ENCODE data around the gene CRTAC1. TPM values are rescaled to one million over a fixed set of nuclear protein-coding genes. Genes with fewer than 3 reads are reported as not detected.
A peak's percentile ranks its signal among the peaks of the same experiment; 100 is the strongest.

Gene CRTAC1
- total and polyA plus RNA-seq, 4 donors: 0.14 to 0.33 (median 0.26) TPM

GRCh38 chr10:97991871-97992270 lies 38.5 kb downstream of the CRTAC1 start:
- Histone ChIP-seq H3K27me3 (ENCODE audit: control insufficient read depth in 4 of 4, insufficient read depth in 4 of 4, low read length in 3 of 4) (peaks cover 0 to 5% (median 0%) of the 10 kb centered on the region in 4 donors), H3K36me3 (ENCODE audit: control insufficient read depth in 4 of 4, insufficient read depth in 3 of 4, low read depth in 1 of 4, low read length in 3 of 4) (no peaks in the 10 kb centered on the region), H3K27ac (ENCODE audit: low read depth in 1 of 2, low read length in 2 of 2) (no peak overlapping the region), H3K4me1 (ENCODE audit: control insufficient read depth in 4 of 4, insufficient read depth in 4 of 4, low read length in 3 of 4) (no peaks in the 10 kb centered on the region), H3K9me3 (ENCODE audit: control insufficient read depth in 4 of 4, low read length in 3 of 4) (no peaks in the 10 kb centered on the region), H3K9ac (ENCODE audit: low read depth in 1 of 2, low read length in 2 of 2) (no peak overlapping the region), H3K4me3 (ENCODE audit: low read depth in 1 of 3, low read length in 3 of 3) (no peak overlapping the region)
- no peak for DNase-seq (ENCODE audit: low spot score)
- 26% methylated on average over 2 of the region's 2 CpGs for WGBS
- no peak for TF ChIP-seq FOXA2 (IDR thresholded peaks at IDR 0.05)
- peak; percentile 99 for TF ChIP-seq REST (IDR thresholded peaks at IDR 0.05)
- no peak for TF ChIP-seq ZBTB33 (IDR thresholded peaks at IDR 0.05)
- no peak for TF ChIP-seq RXRA (IDR thresholded peaks at IDR 0.05)

- Histone ChIP-seq H3K9me3 (ENCODE audit: control insufficient read depth in 4 of 4, low read length in 3 of 4) (no peaks in the 10 kb centered on the region), H3K4me1 (ENCODE audit: control insufficient read depth in 4 of 4, insufficient read depth in 4 of 4, low read length in 3 of 4) (no peaks in the 10 kb centered on the region), H3K27me3 (ENCODE audit: control insufficient read depth in 4 of 4, insufficient read depth in 4 of 4, low read length in 3 of 4) (peaks cover 2 to 9% (median 6%) of the 10 kb centered on the region in 4 donors), H3K4me3 (ENCODE audit: low read depth in 1 of 3, low read length in 3 of 3) (no peak overlapping the region), H3K9ac (ENCODE audit: low read depth in 1 of 2, low read length in 2 of 2) (no peak overlapping the region), H3K27ac (ENCODE audit: low read depth in 1 of 2, low read length in 2 of 2) (no peak overlapping the region), H3K36me3 (ENCODE audit: control insufficient read depth in 4 of 4, insufficient read depth in 3 of 4, low read depth in 1 of 4, low read length in 3 of 4) (no peaks in the 10 kb centered on the region)
- no peak for DNase-seq (ENCODE audit: low spot score)
- no peak for TF ChIP-seq HNF4A (conservative IDR thresholded peaks at IDR 0.05)
- no peak for TF ChIP-seq FOXA1 (IDR thresholded peaks at IDR 0.05)
- no peak for TF ChIP-seq SP1 (IDR thresholded peaks at IDR 0.05)
- no peak for TF ChIP-seq CTCF (IDR thresholded peaks at IDR 0.05; ENCODE audit: low read depth, low read length, missing input control)
- TF ChIP-seq ZBTB33 (IDR thresholded peaks at IDR 0.05): no peak
- no peak for TF ChIP-seq JUND (IDR thresholded peaks at IDR 0.05)
- no peak for TF ChIP-seq TAF1 (conservative IDR thresholded peaks at IDR 0.05)
- TF ChIP-seq RAD21 (IDR thresholded peaks at IDR 0.05): no peak
- no peak for TF ChIP-seq HNF4G (IDR thresholded peaks at IDR 0.05)
- TF ChIP-seq YY1 (IDR thresholded peaks at IDR 0.05): no peak
- TF ChIP-seq ATF3 (IDR thresholded peaks at IDR 0.05): no peak
- TF ChIP-seq MAX (IDR thresholded peaks at IDR 0.05): no peak
- TF ChIP-seq EGR1 (IDR thresholded peaks at IDR 0.05; ENCODE audit: low read depth in 2 of 2): no peak
- no peak for TF ChIP-seq NR2F2 (IDR thresholded peaks at IDR 0.05)
- TF ChIP-seq FOXA2 (IDR thresholded peaks at IDR 0.05): no peak
- no peak for TF ChIP-seq RXRA (IDR thresholded peaks at IDR 0.05)
- no peak for TF ChIP-seq REST (IDR thresholded peaks at IDR 0.05)
- no peak for TF ChIP-seq GABPA (IDR thresholded peaks at IDR 0.05 in 1 of 2, conservative IDR thresholded peaks at IDR 0.05 in 1 of 2)
These were observed 48.6 kb downstream of the CRTAC1 start for GRCh38 chr10:97981816-97982215.

Measured in liver (tissue), 9 donors.